ENCODE data around the gene PIP5K1A.

PIP5K1A gene

DNA sequence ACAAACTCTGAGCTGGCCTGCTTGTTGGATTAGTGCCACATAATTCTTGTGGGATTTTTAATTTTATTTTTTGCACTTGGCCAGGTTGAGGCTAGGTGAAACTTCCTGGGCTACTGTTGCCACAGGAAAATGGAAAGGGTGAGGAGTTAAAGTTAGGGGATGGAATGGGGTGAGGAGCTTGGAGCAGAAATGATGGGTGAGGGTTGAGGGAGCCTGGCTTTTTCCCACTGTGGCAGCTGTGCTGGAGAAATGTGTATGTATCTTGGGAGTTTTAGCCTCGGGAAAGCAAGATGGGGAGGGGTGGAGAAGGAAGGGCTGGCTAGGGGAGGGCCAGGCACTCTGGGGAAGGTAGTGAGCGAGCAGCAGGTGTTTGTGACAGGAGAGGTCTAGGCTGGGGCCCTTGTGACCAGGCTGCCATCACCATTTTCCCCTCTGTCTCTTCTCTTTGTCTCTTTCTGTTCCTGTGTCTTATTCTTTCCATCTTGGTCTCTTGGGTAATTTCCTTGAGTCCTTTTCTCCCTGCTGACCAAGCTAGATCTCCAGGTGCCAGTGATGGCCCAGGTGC is 85.7 kb downstream of the PIP5K1A start:
- CTCF ChIA-PET = interaction anchor here (0.6 kb wide), 2 partner anchors 65 to 324 kb away, joined by 3 to 5 read pairs; no protein-coding TSS in a partner anchor
- TF ChIP-seq FOXA1 (IDR thresholded peaks at IDR 0.05) (no peak), ARNT (IDR thresholded peaks at IDR 0.05) (no peak), PKNOX1 (IDR thresholded peaks at IDR 0.05) (no peak), ZNF384 (IDR thresholded peaks at IDR 0.05) (no peak), NFRKB (IDR thresholded peaks at IDR 0.05) (no peak), FOXK2 (IDR thresholded peaks at IDR 0.05) (no peak), HDGF (IDR thresholded peaks at IDR 0.05; ENCODE audit: borderline replicate concordance) (no peak), BHLHE40 (IDR thresholded peaks at IDR 0.05; ENCODE audit: borderline replicate concordance) (no peak), LEF1 (IDR thresholded peaks at IDR 0.05; ENCODE audit: borderline replicate concordance) (no peak), CTBP1 (IDR thresholded peaks at IDR 0.05; ENCODE audit: borderline replicate concordance) (no peak), SP1 (IDR thresholded peaks at IDR 0.05) (no peak)
- no peak for DNase-seq (ENCODE audit: extremely low spot score)
- POLR2A ChIA-PET = interaction anchor here (1.0 to 2.6 kb wide), 8 partner anchors 9 to 114 kb away, joined by 3 to 9 read pairs (median 4); partner anchors contain the start of genes PSMD4 and VPS72

DNA sequence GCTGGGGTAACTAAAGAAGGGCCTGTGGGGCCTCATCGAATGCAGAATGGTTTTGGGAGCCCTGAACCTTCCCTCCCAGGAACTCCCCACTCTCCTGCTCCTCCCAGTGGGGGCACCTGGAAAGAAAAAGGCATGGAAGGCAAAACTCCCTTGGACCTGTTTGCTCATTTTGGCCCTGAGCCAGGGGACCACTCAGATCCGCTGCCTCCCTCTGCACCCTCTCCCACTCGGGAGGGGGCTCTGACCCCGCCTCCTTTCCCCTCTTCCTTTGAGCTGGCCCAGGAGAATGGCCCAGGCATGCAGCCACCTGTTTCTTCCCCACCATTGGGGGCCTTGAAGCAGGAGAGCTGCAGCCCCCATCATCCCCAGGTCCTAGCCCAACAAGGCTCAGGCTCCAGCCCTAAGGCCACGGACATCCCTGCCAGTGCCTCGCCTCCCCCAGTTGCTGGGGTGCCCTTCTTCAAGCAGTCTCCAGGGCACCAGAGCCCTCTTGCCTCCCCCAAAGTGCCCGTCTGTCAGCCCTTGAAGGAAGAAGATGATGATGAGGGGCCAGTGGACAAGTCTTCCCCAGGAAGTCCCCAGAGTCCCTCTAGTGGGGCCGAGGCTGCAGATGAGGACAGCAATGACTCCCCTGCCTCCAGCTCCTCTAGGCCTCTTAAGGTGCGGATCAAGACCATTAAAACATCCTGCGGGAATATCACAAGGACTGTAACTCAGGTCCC is 88.4 kb downstream of the PIP5K1A start:
- TF ChIP-seq ELF4 (IDR thresholded peaks at IDR 0.05) (no peak), BHLHE40 (IDR thresholded peaks at IDR 0.05; ENCODE audit: borderline replicate concordance) (no peak), L3MBTL2 (conservative IDR thresholded peaks at IDR 0.05) (no peak), PKNOX1 (IDR thresholded peaks at IDR 0.05) (no peak), SUZ12 (IDR thresholded peaks at IDR 0.05) (no peak), CTBP1 (IDR thresholded peaks at IDR 0.05; ENCODE audit: borderline replicate concordance) (no peak), ARNT (IDR thresholded peaks at IDR 0.05) (no peak), LEF1 (IDR thresholded peaks at IDR 0.05; ENCODE audit: borderline replicate concordance) (no peak), ZNF384 (IDR thresholded peaks at IDR 0.05) (no peak), FOXM1 (IDR thresholded peaks at IDR 0.05; ENCODE audit: borderline replicate concordance) (no peak), FOXA1 (IDR thresholded peaks at IDR 0.05) (no peak), NFRKB (IDR thresholded peaks at IDR 0.05) (no peak), TARDBP (IDR thresholded peaks at IDR 0.05) (no peak), SP1 (IDR thresholded peaks at IDR 0.05) (no peak), HDGF (IDR thresholded peaks at IDR 0.05; ENCODE audit: borderline replicate concordance) (no peak), FOXK2 (IDR thresholded peaks at IDR 0.05) (no peak)
- ChIA-PET POLR2A (no interaction called here), CTCF (no interaction called here)
- DNase-seq (ENCODE audit: extremely low spot score) = no peak

DNA sequence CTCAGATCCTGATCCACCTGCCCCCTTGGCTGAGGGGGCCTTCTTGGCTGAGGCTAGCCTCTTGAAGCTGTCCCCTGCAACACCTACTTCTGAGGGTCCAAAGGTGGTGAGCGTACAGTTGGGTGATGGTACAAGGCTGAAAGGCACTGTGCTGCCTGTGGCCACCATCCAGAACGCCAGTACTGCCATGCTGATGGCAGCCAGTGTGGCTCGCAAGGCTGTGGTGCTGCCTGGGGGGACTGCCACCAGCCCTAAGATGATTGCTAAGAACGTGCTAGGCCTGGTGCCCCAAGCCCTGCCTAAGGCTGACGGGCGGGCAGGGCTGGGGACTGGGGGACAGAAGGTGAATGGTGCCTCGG is 89.0 kb downstream of the PIP5K1A start:
- ChIA-PET POLR2A (no interaction called here), CTCF (no interaction called here)
- TF ChIP-seq FOXA1 (IDR thresholded peaks at IDR 0.05) = no peak
- no peak for DNase-seq (ENCODE audit: extremely low spot score)

DNA sequence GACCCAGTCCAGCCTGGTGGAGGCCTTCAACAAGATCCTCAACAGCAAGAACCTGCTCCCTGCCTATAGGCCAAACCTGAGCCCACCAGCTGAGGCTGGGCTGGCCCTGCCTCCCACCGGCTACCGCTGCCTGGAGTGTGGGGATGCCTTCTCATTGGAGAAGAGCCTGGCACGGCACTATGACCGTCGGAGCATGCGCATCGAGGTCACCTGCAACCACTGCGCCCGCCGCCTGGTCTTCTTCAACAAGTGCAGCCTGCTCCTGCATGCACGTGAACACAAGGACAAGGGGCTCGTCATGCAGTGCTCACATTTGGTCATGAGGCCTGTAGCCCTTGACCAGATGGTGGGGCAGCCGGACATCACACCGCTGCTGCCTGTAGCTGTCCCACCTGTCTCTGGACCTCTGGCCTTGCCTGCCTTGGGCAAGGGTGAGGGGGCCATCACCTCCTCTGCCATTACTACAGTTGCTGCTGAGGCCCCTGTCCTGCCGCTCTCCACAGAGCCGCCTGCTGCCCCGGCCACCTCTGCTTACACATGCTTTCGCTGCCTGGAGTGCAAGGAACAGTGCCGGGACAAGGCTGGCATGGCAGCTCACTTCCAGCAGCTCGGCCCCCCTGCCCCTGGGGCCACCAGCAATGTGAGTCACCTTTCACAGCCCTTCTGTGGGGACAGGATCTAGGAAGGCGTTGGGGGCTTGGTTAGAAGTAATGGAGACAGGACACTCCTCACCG is 89.6 kb downstream of the PIP5K1A start:
- no peak for DNase-seq (ENCODE audit: extremely low spot score)
- CTCF ChIA-PET = no interaction called here
- TF ChIP-seq CTBP1 (IDR thresholded peaks at IDR 0.05; ENCODE audit: borderline replicate concordance) = no peak
- TF ChIP-seq LEF1 (IDR thresholded peaks at IDR 0.05; ENCODE audit: borderline replicate concordance) = no peak
- TF ChIP-seq ARNT (IDR thresholded peaks at IDR 0.05) = no peak
- TF ChIP-seq TARDBP (IDR thresholded peaks at IDR 0.05) = no peak
- no peak for TF ChIP-seq FOXK2 (IDR thresholded peaks at IDR 0.05)
- no peak for TF ChIP-seq SUZ12 (IDR thresholded peaks at IDR 0.05)
- TF ChIP-seq ZNF384 (IDR thresholded peaks at IDR 0.05) = no peak
- no peak for TF ChIP-seq SP1 (IDR thresholded peaks at IDR 0.05)
- TF ChIP-seq L3MBTL2 (conservative IDR thresholded peaks at IDR 0.05) = no peak
- no peak for TF ChIP-seq HDGF (IDR thresholded peaks at IDR 0.05; ENCODE audit: borderline replicate concordance)
- POLR2A ChIA-PET = no interaction called here

- CTCF ChIA-PET = no interaction called here
- POLR2A ChIA-PET = no interaction called here
- DNase-seq (ENCODE audit: extremely low spot score) = no peak
- TF ChIP-seq CTBP1 (IDR thresholded peaks at IDR 0.05; ENCODE audit: borderline replicate concordance) (no peak), FOXK2 (IDR thresholded peaks at IDR 0.05) (no peak), BHLHE40 (IDR thresholded peaks at IDR 0.05; ENCODE audit: borderline replicate concordance) (no peak), ZNF384 (IDR thresholded peaks at IDR 0.05) (no peak), PKNOX1 (IDR thresholded peaks at IDR 0.05) (no peak), ARNT (IDR thresholded peaks at IDR 0.05) (no peak), NFRKB (IDR thresholded peaks at IDR 0.05) (no peak), FOXA1 (IDR thresholded peaks at IDR 0.05) (no peak), LEF1 (IDR thresholded peaks at IDR 0.05; ENCODE audit: borderline replicate concordance) (no peak), FOXM1 (IDR thresholded peaks at IDR 0.05; ENCODE audit: borderline replicate concordance) (no peak), SP1 (IDR thresholded peaks at IDR 0.05) (no peak), SUZ12 (IDR thresholded peaks at IDR 0.05) (no peak), HDGF (IDR thresholded peaks at IDR 0.05; ENCODE audit: borderline replicate concordance) (no peak), L3MBTL2 (conservative IDR thresholded peaks at IDR 0.05) (no peak), TARDBP (IDR thresholded peaks at IDR 0.05) (no peak), ELF4 (IDR thresholded peaks at IDR 0.05) (no peak)
These were observed 90.2 kb downstream of the PIP5K1A start for GRCh38 chr1:151288502-151288901.

Measured in HEK293T (cell line).